HepG2 (cell line): ENCODE measurements around the gene DCTN1. TPM values are rescaled to one million over a fixed set of nuclear protein-coding genes. Genes with fewer than 3 reads are reported as not detected.
A peak's percentile ranks its signal among the peaks of the same experiment; 100 is the strongest.

ENCODE experiments used
- CHD4 ChIP-seq: fragments of 200-600 bp; sonication (generic); IDR thresholded peaks from 2 replicates; pipeline ENCODE4 v1.7.0; 2017; ENCODE audit warnings: mild to moderate bottlenecking, low read length, borderline replicate concordance
- DNMT1 ChIP-seq: sonication (generic); formaldehyde crosslinking; IDR thresholded peaks from 2 replicates; pipeline ENCODE4 v1.5.1; 2020; ENCODE audit warnings: mild to moderate bottlenecking, missing genetic modification reagents
- FOSL2 ChIP-seq: sonication (generic); formaldehyde crosslinking; IDR thresholded peaks from 2 replicates; pipeline ENCODE4 v1.4.0; 2020; ENCODE audit warnings: missing genetic modification reagents
- FUBP1 ChIP-seq: sonication (generic); formaldehyde crosslinking; IDR thresholded peaks from 2 replicates; pipeline ENCODE4 v1.5.1; 2020; ENCODE audit warnings: missing genetic modification reagents, mild to moderate bottlenecking, borderline replicate concordance
- GABPA ChIP-seq, 2 experiments: IDR thresholded peaks; 2 replicates each; pipeline ENCODE4 v1.6.1; 2011 to 2016; ENCODE audit warnings: low read depth in 2 of 2, low read length in 1 of 2, missing biosample characterization in 1 of 2, missing genetic modification characterization in 1 of 2
- KDM2A ChIP-seq: sonication (generic); formaldehyde crosslinking; IDR thresholded peaks from 2 replicates; pipeline ENCODE4 v1.4.0; 2020; ENCODE audit warnings: low read depth, missing genetic modification reagents, borderline replicate concordance
- SP2 ChIP-seq: sonication (generic); formaldehyde crosslinking; IDR thresholded peaks from 2 replicates; pipeline ENCODE4 v1.5.1; 2020; ENCODE audit warnings: mild to moderate bottlenecking, missing genetic modification reagents
- ZGPAT ChIP-seq: IDR thresholded peaks from 2 replicates; pipeline ENCODE4 v1.6.1; 2016; ENCODE audit warnings: mild to moderate bottlenecking
- ZNF142 ChIP-seq: sonication (generic); formaldehyde crosslinking; IDR thresholded peaks from 2 replicates; pipeline ENCODE4 v1.4.0; 2020; ENCODE audit warnings: missing genetic modification reagents
- ZNF660 ChIP-seq: sonication (generic); formaldehyde crosslinking; IDR thresholded peaks from 2 replicates; pipeline ENCODE4 v1.5.1; 2020; ENCODE audit warnings: mild to moderate bottlenecking, low read depth, missing genetic modification reagents, borderline replicate concordance
- polyA plus RNA-seq, 8 experiments: library from polyadenylated mRNA; depleted of rRNA in 3 of 8; stranded (reverse) in 7 of 8; unstranded in 1 of 8; fragments of >200 nt; fragmentation: Illumina TruSeq in 4 of 8; extraction: Trizol in 4 of 8; gene quantifications; 2 replicates each; pipeline versions ENCODE4 v1.2.1 to v1.2.3, GENCODE V29; 2011 to 2016; ENCODE audit warnings: low read depth in 4 of 8, missing spikeins in 1 of 8, mixed read lengths in 1 of 8; ENCODE audit not compliant: insufficient read depth in 1 of 8
- total RNA-seq, 5 experiments: library from RNA; depleted of rRNA; stranded (reverse); fragments of >200 nt; fragmentation: Illumina TruSeq; extraction: Trizol; gene quantifications; 2 replicates each; pipeline ENCODE4 v1.2.3, GENCODE V29; 2016; ENCODE audit warnings: low read depth in 1 of 5
- TF ChIP-seq, protein P1 (sequence below): sonication (generic); formaldehyde crosslinking; IDR thresholded peaks from 2 replicates; pipeline ENCODE4 v1.5.1; 2020; ENCODE audit warnings: missing genetic modification reagents, mild to moderate bottlenecking, borderline replicate concordance
- TF ChIP-seq, protein P2 (sequence below): sonication (generic); formaldehyde crosslinking; IDR thresholded peaks from 2 replicates; pipeline ENCODE4 v1.4.0; 2020; ENCODE audit warnings: missing genetic modification reagents

The DCTN1 gene
- total and polyA plus RNA-seq, 2 of the 13 experiments (the other 11 are each of a cell fraction or from before 2014, with no cell fraction given) = 73.2 to 122 TPM

- TF ChIP-seq, protein P1, sequence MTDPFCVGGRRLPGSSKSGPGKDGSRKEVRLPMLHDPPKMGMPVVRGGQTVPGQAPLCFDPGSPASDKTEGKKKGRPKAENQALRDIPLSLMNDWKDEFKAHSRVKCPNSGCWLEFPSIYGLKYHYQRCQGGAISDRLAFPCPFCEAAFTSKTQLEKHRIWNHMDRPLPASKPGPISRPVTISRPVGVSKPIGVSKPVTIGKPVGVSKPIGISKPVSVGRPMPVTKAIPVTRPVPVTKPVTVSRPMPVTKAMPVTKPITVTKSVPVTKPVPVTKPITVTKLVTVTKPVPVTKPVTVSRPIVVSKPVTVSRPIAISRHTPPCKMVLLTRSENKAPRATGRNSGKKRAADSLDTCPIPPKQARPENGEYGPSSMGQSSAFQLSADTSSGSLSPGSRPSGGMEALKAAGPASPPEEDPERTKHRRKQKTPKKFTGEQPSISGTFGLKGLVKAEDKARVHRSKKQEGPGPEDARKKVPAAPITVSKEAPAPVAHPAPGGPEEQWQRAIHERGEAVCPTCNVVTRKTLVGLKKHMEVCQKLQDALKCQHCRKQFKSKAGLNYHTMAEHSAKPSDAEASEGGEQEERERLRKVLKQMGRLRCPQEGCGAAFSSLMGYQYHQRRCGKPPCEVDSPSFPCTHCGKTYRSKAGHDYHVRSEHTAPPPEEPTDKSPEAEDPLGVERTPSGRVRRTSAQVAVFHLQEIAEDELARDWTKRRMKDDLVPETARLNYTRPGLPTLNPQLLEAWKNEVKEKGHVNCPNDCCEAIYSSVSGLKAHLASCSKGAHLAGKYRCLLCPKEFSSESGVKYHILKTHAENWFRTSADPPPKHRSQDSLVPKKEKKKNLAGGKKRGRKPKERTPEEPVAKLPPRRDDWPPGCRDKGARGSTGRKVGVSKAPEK = no peak
- TF ChIP-seq KDM2A (CRISPR knock-in tag) (peak; percentile 82), FUBP1 (no peak), ZNF660 (no peak), FOSL2 (peak; percentile 49; the same call in 1 of the 2 replicates), DNMT1 (CRISPR knock-in tag) (no peak), GABPA (IDR thresholded peaks at IDR 0.05; ENCODE audit: low read depth, low read length) (no peak), GABPA (CRISPR knock-in tag; IDR thresholded peaks at IDR 0.05; ENCODE audit: low read depth) (peak; percentile 64), SP2 (CRISPR knock-in tag) (no peak), CHD4 (peak; percentile 97), ZGPAT (CRISPR knock-in tag) (peak; percentile 76), ZNF142 (CRISPR knock-in tag) (0 out of 2 replicates have a peak, but pooled peaks have one; percentile 16)
- TF ChIP-seq, protein P2, sequence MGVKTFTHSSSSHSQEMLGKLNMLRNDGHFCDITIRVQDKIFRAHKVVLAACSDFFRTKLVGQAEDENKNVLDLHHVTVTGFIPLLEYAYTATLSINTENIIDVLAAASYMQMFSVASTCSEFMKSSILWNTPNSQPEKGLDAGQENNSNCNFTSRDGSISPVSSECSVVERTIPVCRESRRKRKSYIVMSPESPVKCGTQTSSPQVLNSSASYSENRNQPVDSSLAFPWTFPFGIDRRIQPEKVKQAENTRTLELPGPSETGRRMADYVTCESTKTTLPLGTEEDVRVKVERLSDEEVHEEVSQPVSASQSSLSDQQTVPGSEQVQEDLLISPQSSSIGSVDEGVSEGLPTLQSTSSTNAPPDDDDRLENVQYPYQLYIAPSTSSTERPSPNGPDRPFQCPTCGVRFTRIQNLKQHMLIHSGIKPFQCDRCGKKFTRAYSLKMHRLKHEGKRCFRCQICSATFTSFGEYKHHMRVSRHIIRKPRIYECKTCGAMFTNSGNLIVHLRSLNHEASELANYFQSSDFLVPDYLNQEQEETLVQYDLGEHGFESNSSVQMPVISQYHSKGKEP (CRISPR knock-in tag) = no peak
These were observed 11.7 kb upstream of the DCTN1 start (continued) for GRCh38 chr2:74391580-74392448.
